ENCODE data around the gene AUTS2. TPM values are rescaled to one million over a fixed set of nuclear protein-coding genes. Genes with fewer than 3 reads are reported as not detected.

Gene AUTS2
- total and polyA plus RNA-seq, 10 donors: 6.1 to 54.8 (median 29.1) TPM

DNA sequence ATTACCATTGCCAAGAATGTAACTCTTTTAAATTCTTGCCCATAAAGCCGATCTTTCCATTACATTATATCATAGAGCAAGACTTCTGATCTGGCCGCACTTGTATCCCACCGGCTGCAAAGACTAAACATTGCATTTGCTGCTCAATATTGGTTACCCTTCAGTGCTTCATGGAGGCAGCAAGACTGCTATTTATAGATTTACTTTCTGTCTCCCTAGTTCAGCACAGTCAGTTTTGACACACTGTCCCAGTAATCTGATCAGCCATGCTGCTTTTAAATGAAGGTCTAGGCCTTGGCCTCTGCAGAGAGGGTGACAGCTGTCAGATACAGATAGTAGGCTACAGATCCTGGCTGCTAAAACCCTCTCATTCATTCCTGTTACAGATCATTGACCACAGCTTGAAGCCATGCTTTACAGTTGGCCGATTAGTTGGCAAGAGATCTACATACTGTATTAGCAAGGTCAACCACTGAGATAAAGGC is 971.1 kb downstream of the AUTS2 start:
- DNase-seq: no peak
- no peak overlapping the region for H3K4me3 ChIP-seq
- 58 to 72% (median 67%) methylated on average over 4 of the region's 4 CpGs for WGBS, 5 donors

DNA sequence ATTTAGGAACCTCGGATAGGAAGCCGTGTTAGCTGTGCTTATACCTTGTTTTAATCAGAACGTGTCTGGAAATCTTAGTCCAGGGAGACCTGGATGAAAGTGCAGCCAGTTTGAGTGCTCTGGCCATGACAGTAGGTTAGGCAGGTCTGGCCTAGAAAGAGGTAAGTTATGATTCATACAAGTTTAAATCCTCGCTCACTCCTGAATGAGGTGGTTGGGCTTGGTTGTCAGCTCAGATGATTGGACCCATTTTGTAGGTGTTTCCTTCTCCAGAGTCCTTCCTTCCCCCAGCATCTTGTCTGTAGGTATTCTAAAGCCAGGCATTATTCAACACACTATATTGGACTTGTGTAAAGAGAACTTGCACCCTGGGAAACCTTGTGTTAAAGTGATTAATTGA is 971.8 kb downstream of the AUTS2 start:
- intact Hi-C loops (cut with DNase I; ENCODE audit: low total_unique reads): no loop called here
- no peaks in the 10 kb centered on the region for H3K9me3 ChIP-seq
- no peaks in the 10 kb centered on the region for H3K27me3 ChIP-seq (replicated peaks in 1 of 7)
- WGBS, 5 donors: 76 to 85% (median 80%) methylated on average over 4 of the region's 4 CpGs
- peak overlapping the region in 2 of 8 donors; percentile 3 to 12 for H3K27ac ChIP-seq
- no peak for DNase-seq
- H3K4me1 ChIP-seq: peaks cover 0 to 12% (median 0%) of the 10 kb centered on the region in 6 donors
- TF ChIP-seq, protein P1, sequence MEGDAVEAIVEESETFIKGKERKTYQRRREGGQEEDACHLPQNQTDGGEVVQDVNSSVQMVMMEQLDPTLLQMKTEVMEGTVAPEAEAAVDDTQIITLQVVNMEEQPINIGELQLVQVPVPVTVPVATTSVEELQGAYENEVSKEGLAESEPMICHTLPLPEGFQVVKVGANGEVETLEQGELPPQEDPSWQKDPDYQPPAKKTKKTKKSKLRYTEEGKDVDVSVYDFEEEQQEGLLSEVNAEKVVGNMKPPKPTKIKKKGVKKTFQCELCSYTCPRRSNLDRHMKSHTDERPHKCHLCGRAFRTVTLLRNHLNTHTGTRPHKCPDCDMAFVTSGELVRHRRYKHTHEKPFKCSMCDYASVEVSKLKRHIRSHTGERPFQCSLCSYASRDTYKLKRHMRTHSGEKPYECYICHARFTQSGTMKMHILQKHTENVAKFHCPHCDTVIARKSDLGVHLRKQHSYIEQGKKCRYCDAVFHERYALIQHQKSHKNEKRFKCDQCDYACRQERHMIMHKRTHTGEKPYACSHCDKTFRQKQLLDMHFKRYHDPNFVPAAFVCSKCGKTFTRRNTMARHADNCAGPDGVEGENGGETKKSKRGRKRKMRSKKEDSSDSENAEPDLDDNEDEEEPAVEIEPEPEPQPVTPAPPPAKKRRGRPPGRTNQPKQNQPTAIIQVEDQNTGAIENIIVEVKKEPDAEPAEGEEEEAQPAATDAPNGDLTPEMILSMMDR (IDR thresholded peaks at IDR 0.05 in 8 of 11, conservative IDR thresholded peaks at IDR 0.05 in 3 of 11): no peak
- TF ChIP-seq POLR2A (IDR thresholded peaks at IDR 0.05) (no peak), POLR2AphosphoS5 (IDR thresholded peaks at IDR 0.05) (no peak)
- no peak overlapping the region for H3K4me3 ChIP-seq
- H3K36me3 ChIP-seq: peaks cover 0 to 10% (median 0%) of the 10 kb centered on the region in 6 donors

More for the DNA sequence above, 971.1 kb downstream of the AUTS2 start:
- H3K4me1 ChIP-seq: peaks cover 0 to 12% (median 0%) of the 10 kb centered on the region in 6 donors
- H3K27me3 ChIP-seq (replicated peaks in 1 of 7): no peaks in the 10 kb centered on the region
- peaks cover 0 to 10% (median 0%) of the 10 kb centered on the region in 6 donors for H3K36me3 ChIP-seq
- TF ChIP-seq, protein P1 (IDR thresholded peaks at IDR 0.05 in 8 of 11, conservative IDR thresholded peaks at IDR 0.05 in 3 of 11): no peak
- TF ChIP-seq POLR2AphosphoS5 (IDR thresholded peaks at IDR 0.05): peak in 1 of 3 donors; percentile 65
- H3K27ac ChIP-seq: peak overlapping the region in 5 of 8 donors; percentile 3 to 58 (median 34)
- no peaks in the 10 kb centered on the region for H3K9me3 ChIP-seq
- intact Hi-C loops (cut with DNase I; ENCODE audit: low total_unique reads): no loop called here

DNA sequence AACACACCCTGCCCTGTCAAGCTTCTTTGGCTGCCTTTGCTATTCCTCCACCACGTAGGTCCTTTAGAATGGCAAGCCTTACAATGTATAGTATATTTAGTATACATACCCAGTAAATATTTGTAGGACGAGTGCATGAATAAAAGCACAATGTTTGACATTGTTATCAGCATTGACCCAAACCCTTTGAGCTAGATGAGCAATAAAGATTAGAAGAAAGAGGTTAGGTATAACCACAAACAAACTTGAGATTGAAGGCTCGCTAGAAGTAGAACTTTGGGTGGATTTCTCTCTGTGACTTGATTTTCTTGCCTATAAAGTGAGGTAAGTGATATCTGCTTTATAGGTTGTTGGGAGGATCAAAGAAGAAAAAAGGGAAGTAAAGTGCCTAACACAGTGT is 972.7 kb downstream of the AUTS2 start:
- H3K27me3 ChIP-seq (replicated peaks in 1 of 7): no peaks in the 10 kb centered on the region
- H3K36me3 ChIP-seq: peaks cover 0 to 10% (median 0%) of the 10 kb centered on the region in 6 donors
- DNase-seq: no peak
- H3K4me3 ChIP-seq: no peak overlapping the region
- TF ChIP-seq POLR2AphosphoS5 (IDR thresholded peaks at IDR 0.05): no peak
- TF ChIP-seq POLR2A (IDR thresholded peaks at IDR 0.05): no peak
- TF ChIP-seq, protein P1 (IDR thresholded peaks at IDR 0.05 in 8 of 11, conservative IDR thresholded peaks at IDR 0.05 in 3 of 11): no peak
- peaks cover 0 to 12% (median 0%) of the 10 kb centered on the region in 6 donors for H3K4me1 ChIP-seq
- no peaks in the 10 kb centered on the region for H3K9me3 ChIP-seq
- intact Hi-C loops (cut with DNase I; ENCODE audit: low total_unique reads): no loop called here
- 58 to 86% (median 80%) methylated on average over 3 of the region's 3 CpGs for WGBS, 5 donors
- H3K27ac ChIP-seq: no peak overlapping the region

DNA sequence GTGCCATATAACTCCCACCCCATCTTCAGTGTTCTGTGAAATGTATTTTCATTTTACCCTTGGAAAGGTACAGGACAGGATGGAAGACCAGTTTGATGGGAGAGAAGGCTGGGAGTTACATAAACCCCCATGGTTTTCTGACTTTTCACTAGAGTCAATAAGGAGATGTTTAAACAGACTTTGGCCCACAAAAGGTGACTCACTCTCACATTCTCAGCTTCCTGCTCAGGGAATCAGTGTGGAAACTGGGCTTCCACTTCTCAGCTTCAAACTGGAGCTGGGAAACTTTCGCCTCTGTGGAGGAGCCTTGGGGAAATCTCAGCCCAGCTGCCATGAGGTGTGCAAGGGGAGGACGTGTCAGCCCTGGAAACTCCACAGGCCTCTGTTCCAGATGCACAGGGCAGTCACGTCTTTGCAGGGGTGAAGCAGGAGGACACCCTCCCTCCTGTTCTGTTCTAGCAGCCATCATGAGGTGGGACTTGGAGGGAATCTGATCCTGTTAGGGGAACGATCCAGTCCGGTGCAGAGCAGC is 973.2 kb downstream of the AUTS2 start:
- H3K27ac ChIP-seq: no peak overlapping the region

More for the DNA sequence above, 973.2 kb downstream of the AUTS2 start:
- WGBS, 5 donors: 91 to 100% (median 98%) methylated on average over 4 to 5 of the region's 5 CpGs
- no peak for DNase-seq
- TF ChIP-seq POLR2A (IDR thresholded peaks at IDR 0.05) (no peak), POLR2AphosphoS5 (IDR thresholded peaks at IDR 0.05) (no peak)
- TF ChIP-seq, protein P1 (IDR thresholded peaks at IDR 0.05 in 8 of 11, conservative IDR thresholded peaks at IDR 0.05 in 3 of 11): no peak
- intact Hi-C loops (cut with DNase I; ENCODE audit: low total_unique reads): no loop called here
- Histone ChIP-seq H3K36me3 (peaks cover 0 to 10% (median 0%) of the 10 kb centered on the region in 6 donors), H3K27me3 (replicated peaks in 1 of 7) (no peaks in the 10 kb centered on the region), H3K4me1 (peaks cover 0 to 12% (median 0%) of the 10 kb centered on the region in 6 donors), H3K9me3 (no peaks in the 10 kb centered on the region), H3K4me3 (no peak overlapping the region)

Data from spleen (tissue), 11 donors.